ENCODE data around the gene ORM1.

ORM1 gene

GRCh38 chr9:114369216-114370130 is 46.6 kb downstream of the ORM1 start:
- DNase-seq: no peak

- no peak for DNase-seq
Measured at GRCh38 chr9:114370251-114370967, 47.5 kb downstream of the ORM1 start.

- DNase-seq: no peak
Measured at GRCh38 chr9:114370968-114371320, 48.0 kb downstream of the ORM1 start.

- DNase-seq: no peak
Measured at GRCh38 chr9:114371343-114371944, 48.5 kb downstream of the ORM1 start.

- peak; percentile 84 for DNase-seq
Measured at GRCh38 chr9:114371973-114372917, 49.3 kb downstream of the ORM1 start.

- no peak for DNase-seq
Measured at GRCh38 chr9:114372921-114373448, 50.1 kb downstream of the ORM1 start.

- DNase-seq: no peak
Measured at GRCh38 chr9:114373960-114374730, 51.2 kb downstream of the ORM1 start.

GRCh38 chr9:114374936-114375335 is 52.0 kb downstream of the ORM1 start:
- no peak for DNase-seq

- DNase-seq: no peak
Measured at GRCh38 chr9:114375386-114376175, 52.7 kb downstream of the ORM1 start.
